Tibial nerve (tissue), 4 donors: Measurements from ENCODE around the gene C16orf96.

Source experiments
- CTCF ChIP-seq, 5 experiments: fragments of 200-600 bp in 3 of 5; fragments of 450-650 bp in 2 of 5; sonication (generic) in 3 of 5; IDR thresholded peaks; one replicate each; pipeline ENCODE4 v1.5.1; 2016 to 2019; ENCODE audit warnings: antibody characterized with exemption in 5 of 5, mild to moderate bottlenecking in 3 of 5, moderate library complexity in 2 of 5
- EP300 ChIP-seq, 2 donors: sonication (generic); formaldehyde crosslinking; IDR thresholded peaks; one replicate each; pipeline ENCODE4 v1.6.1; 2017; ENCODE audit warnings: antibody characterized with exemption in 2 of 2, mild to moderate bottlenecking in 1 of 2
- POLR2A ChIP-seq, 2 donors: fragments of 450-650 bp; IDR thresholded peaks; one replicate each; pipeline ENCODE4 v1.6.1; 2017; ENCODE audit warnings: antibody characterized with exemption in 2 of 2, mild to moderate bottlenecking in 2 of 2, moderate library complexity in 2 of 2

GRCh38 chr16:4580250-4580649, 24.1 kb downstream of the C16orf96 start:
- TF ChIP-seq CTCF (IDR thresholded peaks at IDR 0.05), result no peak
- no peak for TF ChIP-seq EP300 (IDR thresholded peaks at IDR 0.05)
- TF ChIP-seq POLR2A (IDR thresholded peaks at IDR 0.05), result no peak
